IPS-18c (cell line): Measurements from ENCODE around the gene MRPL12.

Source experiments
- H3K4me3 ChIP-seq: 2 replicates; pipeline ENCODE4 v1.7.0; 2013; ENCODE audit warnings: low read depth, mild to moderate bottlenecking, low read length, moderate library complexity; ENCODE audit not compliant: insufficient read depth
- H3K9me3 ChIP-seq: one replicate; pipeline ENCODE4 v1.6.1; 2013; ENCODE audit warnings: mild to moderate bottlenecking, low read length, moderate library complexity; ENCODE audit not compliant: control insufficient read depth, insufficient read depth

The MRPL12 gene

DNA sequence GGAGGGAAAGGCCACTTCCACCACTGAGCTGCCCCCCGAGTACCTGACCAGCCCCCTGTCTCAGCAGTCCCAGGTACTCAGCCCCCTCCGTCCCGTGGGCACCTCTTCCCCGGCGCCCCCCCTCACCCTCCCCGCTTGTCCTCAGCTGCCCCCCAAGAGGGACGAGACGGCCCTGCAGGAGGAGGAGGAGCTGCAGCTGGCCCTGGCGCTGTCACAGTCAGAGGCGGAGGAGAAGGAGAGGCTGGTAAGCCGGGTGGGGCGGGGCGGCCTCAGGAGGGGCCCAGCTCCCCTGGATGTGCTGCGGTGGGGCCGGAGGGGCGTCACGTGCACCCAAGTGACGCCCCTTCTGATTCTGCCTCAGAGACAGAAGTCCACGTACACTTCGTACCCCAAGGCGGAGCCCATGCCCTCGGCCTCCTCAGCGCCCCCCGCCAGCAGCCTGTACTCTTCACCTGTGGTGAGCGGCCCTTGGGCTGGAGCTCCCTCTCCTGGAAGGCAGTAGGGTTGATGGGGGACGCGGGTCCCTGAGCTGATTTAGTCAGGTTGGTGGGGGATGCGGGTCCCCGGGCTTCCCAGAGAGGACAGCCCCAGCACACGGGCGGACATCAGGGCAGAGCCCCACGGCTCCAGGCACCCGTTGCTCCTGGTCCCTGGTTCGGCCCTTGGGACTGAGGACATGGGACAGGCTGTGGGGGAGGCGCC lies 9.5 kb upstream of the MRPL12 start:
- H3K4me3 ChIP-seq: no peak overlapping the region
- H3K9me3 ChIP-seq: no peaks in the 10 kb centered on the region

DNA sequence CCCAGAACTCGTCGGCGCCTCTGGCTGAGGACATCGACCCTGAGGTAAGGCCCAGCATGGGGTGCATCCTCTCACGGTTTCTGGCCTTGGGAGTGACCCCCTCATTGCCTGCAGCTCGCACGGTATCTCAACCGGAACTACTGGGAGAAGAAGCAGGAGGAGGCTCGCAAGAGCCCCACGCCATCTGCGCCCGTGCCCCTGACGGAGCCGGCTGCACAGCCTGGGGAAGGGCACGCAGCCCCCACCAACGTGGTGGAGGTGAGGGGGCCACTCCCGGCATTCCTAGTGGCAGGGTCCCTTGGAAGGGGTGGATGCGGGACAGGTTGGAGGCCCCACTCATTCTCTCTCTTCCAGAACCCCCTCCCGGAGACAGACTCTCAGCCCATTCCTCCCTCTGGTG lies 8.4 kb upstream of the MRPL12 start:
- Histone ChIP-seq H3K4me3 (no peak overlapping the region), H3K9me3 (no peaks in the 10 kb centered on the region)

DNA sequence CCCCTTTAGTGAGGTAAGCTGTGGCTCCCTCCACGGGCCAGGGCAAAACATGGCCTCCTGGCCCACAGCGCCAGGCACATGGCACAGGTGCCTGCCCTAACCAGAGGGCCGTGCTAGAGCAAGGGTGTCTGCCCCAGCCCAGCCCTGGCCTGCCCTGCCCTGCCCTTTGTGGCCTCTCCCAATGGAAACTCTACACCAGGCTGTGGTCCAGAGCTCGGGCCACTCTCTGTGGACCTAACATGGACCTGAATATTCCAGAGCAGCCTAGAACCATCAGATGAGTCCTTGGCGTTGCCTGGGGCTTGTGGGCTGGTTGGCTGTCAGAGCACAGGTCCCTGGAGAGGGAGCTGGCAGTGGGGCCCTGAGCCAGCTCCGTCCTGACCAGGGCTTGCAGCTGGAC lies 8.0 kb upstream of the MRPL12 start:
- H3K4me3 ChIP-seq: no peak overlapping the region
- no peaks in the 10 kb centered on the region for H3K9me3 ChIP-seq

DNA sequence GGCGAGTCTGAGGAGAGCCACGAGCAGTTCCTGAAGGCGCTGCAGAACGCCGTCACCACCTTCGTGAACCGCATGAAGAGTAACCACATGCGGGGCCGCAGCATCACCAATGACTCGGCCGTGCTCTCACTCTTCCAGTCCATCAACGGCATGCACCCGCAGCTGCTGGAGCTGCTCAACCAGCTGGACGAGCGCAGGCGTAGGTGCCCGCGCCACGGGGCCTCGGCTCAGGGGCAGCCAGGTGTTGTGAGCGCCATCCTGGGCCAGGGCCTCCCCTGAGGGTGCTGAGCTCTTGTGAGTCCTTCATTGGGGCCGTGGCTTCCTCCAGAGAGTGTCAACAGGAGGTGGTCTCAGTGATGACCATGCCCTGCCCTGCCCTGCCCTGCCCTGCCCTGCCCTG lies 7.4 kb upstream of the MRPL12 start:
- Histone ChIP-seq H3K9me3 (no peaks in the 10 kb centered on the region), H3K4me3 (no peak overlapping the region)

DNA sequence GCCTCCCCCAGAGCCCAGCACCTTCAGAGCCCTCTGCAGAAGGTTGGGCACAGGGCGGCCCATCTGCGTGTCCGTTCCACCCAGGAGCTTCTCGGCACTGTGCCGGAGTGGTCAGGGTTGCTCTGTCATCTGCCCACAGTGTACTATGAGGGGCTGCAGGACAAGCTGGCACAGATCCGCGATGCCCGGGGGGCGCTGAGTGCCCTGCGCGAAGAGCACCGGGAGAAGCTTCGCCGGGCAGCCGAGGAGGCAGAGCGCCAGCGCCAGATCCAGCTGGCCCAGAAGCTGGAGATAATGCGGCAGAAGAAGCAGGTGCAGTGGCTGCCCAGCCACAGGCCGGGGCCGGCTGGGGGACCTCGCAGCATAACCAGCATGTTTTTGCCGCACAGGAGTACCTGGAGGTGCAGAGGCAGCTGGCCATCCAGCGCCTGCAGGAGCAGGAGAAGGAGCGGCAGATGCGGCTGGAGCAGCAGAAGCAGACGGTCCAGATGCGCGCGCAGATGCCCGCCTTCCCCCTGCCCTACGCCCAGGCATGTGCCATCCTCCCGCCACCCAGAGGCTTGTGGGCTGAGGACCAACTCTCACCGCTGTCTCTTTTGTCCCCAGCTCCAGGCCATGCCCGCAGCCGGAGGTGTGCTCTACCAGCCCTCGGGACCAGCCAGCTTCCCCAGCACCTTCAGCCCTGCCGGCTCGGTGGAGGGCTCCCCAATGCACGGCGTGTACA lies 6.8 kb upstream of the MRPL12 start:
- H3K9me3 ChIP-seq: no peaks in the 10 kb centered on the region
- H3K4me3 ChIP-seq: no peak overlapping the region

DNA sequence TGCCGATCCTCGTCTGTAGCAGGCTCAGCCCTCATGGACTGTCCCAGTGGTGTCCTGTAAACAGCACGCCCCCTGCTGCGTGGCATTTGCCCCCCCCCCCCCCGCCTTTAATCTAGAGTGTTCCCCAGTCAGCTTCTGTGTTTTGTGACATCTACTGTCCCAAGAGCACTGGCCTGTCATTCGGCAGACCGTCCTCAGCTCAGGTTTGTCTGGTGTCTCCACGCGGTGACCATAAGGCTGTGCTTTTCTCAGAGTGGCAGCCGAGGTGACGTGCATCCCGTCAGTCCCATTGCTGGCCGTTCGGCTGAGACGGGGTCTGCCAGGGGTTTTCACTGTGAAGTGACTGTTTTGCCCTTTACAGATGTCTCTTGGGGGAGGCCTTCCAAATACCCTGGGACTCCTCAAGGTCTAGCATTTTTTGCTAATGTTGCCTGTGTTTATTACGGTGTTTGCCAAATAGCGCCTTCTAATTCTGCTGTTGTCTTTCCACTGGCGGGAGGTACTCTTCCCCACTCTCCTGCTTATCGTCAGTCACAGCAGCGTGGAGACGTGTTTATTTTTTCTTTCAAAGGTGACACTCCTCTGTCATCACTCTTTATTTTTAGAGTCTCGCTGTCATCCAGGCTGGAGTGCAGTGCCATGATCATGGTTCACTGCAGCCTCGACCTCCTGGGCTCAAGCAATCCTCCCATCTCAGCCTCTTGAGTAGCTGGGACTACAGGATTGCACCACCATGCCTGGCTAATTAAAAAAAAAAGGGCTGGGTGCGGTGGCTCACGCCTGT lies 5.7 kb upstream of the MRPL12 start:
- Histone ChIP-seq H3K9me3 (no peaks in the 10 kb centered on the region), H3K4me3 (no peak overlapping the region)

DNA sequence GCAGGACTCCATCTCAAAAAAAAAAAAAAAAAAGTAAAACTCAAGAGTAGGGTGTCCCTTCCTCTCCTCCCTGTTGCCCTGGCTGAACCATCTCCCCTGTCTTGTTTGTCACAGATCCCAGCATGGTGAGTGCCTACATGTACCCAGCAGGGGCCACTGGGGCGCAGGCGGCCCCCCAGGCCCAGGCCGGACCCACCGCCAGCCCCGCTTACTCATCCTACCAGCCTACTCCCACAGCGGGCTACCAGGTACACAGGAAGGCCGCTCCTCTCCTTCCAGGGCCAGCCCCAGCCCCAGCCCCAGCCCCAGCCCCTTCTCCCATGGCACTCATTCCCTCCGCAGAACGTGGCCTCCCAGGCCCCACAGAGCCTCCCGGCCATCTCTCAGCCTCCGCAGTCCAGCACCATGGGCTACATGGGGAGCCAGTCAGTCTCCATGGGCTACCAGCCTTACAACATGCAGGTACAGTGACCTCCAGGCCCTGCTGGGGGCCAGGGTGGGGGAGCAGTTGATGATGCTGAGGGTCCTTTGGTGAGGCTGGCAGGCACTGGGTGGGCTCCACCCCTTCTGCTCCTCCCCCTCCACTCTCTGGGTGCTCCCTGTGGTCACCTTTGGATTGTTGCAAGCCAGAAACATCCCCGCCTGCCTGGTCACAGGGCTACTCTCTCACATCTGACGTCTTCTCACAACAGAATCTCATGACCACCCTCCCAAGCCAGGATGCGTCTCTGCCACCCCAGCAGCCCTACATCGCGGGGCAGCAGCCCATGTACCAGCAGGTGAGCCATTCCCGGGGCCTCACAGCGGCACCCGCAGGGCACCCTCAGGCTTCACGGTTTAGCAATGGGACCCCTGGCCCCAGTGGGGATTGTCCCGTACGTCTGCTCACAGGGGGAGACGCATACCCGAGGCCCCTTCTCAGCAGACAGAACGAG lies 2.5 kb upstream of the MRPL12 start:
- H3K4me3 ChIP-seq: no peak overlapping the region
- H3K9me3 ChIP-seq: no peaks in the 10 kb centered on the region

DNA sequence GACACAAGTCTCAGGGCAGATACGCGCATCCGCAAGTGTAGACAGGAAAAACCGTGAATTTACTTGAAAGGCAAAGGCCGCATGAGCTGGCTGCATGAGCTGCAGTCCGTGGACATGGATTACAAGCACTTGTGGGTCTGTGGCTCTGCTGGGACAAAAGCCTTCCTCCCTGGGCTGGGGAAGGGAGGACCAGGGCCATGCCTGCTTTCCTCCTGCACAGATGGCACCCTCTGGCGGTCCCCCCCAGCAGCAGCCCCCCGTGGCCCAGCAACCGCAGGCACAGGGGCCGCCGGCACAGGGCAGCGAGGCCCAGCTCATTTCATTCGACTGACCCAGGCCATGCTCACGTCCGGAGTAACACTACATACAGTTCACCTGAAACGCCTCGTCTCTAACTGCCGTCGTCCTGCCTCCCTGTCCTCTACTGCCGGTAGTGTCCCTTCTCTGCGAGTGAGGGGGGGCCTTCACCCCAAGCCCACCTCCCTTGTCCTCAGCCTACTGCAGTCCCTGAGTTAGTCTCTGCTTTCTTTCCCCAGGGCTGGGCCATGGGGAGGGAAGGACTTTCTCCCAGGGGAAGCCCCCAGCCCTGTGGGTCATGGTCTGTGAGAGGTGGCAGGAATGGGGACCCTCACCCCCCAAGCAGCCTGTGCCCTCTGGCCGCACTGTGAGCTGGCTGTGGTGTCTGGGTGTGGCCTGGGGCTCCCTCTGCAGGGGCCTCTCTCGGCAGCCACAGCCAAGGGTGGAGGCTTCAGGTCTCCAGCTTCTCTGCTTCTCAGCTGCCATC lies 1.7 kb upstream of the MRPL12 start:
- Histone ChIP-seq H3K4me3 (peak overlapping the region; percentile 95; the same call in 1 of the 2 replicates), H3K9me3 (no peaks in the 10 kb centered on the region)

DNA sequence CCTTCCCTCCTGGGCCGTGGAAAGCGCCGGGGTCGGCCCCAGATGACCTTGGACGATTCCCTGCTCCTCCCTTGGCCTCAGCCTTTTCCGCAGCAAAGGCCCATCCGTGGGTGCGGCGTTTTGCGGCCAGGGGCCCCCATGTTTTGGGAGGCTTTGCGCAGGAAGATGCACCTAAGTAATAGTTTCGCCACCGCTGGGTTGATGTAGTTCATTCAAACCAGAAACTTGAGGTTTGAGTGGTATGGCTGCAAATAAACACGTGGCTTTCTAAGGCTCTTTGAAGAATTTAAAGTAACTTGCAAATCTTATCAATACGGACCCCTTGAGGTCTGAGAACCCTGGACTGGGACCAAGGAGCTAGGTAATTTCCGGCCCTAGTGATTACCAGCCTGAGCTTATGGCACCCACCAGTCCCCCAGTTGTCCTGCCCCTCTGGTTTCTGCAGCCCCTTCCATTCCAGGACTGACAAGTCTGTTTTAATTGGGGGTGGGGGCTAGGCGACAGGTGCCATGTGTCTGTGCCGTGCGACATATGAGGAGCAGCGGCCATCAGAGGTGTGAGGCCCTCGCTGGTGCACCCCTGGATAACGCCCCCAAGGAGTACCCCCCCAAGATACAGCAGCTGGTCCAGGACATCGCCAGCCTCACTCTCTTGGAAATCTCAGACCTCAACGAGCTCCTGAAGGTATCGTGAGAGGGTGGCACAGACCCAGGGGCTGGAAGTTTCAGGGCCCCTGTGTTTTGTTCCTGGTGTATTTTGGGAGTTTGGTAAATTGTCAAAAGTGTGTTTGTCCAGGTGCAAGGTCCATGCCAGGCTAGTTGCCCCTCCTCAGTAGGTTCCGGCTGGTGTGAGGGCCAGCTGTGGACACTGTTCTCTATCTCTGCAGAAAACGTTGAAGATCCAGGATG lies 834 bp downstream of the MRPL12 start:
- H3K9me3 ChIP-seq: no peaks in the 10 kb centered on the region
- H3K4me3 ChIP-seq: peak overlapping the region; percentile 95

DNA sequence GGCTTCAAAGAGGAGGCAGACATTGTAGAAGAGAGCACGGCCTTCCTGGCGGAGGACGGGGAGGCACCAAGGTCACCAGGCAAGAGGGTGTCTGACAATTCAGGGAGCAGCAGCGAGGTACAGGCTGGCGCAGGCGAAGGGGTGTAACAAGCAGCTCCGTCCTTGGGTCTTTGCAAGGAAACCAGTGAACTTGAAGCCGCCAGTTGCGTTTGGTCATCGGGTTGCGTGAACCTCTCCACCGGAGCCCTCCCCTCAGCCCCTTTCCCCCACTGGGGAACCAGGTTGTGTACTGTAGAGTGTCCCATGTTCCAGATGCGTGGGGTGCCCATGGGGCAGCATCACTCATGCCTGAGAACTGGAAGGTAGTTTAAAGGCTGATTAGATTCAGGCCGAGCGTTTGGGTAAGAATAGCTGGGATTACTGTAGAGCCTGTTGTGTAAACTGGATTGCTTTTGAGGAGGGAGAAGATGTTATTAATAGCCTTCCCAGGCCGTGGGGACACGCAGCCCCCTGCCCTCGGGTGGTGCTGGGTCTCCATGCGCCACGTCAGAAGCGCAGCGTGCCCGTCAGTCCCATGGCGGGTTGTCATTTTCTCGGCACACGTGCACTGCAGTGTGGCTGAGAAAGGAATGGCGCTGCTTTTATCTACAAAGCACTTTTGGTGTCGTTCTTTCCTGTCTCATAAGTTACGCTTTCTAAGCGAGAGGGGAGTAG lies 2.5 kb downstream of the MRPL12 start:
- Histone ChIP-seq H3K9me3 (no peaks in the 10 kb centered on the region), H3K4me3 (no peak overlapping the region)

DNA sequence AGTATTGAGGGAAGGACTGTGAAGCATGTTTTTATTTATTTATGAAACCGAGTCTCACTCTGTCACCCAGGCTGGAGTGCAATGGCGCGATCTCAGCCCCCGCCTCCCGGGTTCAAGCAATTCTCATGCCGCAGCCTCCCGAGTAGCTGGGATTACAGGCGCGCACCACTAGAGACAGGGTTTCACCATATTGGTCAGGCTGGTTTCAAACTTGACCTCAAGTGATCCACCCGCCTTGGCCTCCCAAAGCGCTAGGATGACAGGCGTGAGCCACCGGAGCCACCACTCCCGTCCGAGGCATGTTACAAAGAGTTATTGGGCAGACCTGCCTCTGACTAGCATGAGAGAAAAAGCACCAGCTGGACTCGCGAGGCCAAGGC lies 3.1 kb downstream of the MRPL12 start:
- no peaks in the 10 kb centered on the region for H3K9me3 ChIP-seq
- H3K4me3 ChIP-seq: no peak overlapping the region

DNA sequence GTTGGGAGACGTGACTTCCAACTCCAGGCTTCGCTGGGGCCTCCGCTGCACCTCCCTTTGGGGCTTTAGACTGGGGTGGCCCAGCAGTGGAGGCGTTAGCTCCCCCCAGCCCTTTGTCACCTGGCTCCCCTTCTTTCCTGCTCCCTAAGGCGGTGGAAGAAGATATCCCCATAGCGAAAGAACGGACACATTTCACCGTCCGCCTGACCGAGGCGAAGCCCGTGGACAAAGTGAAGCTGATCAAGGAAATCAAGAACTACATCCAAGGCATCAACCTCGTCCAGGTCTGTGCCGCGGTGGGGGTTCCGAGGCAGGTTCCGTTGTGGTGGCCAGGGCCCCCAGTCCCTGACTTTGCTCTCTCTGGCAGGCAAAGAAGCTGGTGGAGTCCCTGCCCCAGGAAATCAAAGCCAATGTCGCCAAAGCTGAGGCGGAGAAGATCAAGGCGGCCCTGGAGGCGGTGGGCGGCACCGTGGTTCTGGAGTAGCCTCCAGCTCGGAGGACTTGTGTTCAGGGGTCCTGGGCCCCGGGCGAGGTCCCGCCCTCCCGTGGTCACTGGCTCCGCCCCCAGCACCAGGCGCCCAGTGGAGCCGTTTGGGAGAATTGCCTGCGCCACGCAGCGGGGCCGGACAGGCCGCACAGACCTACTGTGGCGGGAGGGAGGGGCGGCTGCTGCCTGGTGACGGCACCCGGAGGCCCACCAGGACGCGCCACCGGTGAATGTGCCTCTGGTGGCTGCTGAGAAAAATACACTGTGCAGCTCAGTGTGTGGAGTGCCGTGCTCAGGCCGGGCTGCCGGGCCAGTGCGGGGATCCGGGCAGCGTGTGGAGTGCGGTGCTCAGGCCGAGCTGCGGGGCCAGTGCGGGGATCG lies 3.8 kb downstream of the MRPL12 start:
- Histone ChIP-seq H3K4me3 (no peak overlapping the region), H3K9me3 (no peaks in the 10 kb centered on the region)

DNA sequence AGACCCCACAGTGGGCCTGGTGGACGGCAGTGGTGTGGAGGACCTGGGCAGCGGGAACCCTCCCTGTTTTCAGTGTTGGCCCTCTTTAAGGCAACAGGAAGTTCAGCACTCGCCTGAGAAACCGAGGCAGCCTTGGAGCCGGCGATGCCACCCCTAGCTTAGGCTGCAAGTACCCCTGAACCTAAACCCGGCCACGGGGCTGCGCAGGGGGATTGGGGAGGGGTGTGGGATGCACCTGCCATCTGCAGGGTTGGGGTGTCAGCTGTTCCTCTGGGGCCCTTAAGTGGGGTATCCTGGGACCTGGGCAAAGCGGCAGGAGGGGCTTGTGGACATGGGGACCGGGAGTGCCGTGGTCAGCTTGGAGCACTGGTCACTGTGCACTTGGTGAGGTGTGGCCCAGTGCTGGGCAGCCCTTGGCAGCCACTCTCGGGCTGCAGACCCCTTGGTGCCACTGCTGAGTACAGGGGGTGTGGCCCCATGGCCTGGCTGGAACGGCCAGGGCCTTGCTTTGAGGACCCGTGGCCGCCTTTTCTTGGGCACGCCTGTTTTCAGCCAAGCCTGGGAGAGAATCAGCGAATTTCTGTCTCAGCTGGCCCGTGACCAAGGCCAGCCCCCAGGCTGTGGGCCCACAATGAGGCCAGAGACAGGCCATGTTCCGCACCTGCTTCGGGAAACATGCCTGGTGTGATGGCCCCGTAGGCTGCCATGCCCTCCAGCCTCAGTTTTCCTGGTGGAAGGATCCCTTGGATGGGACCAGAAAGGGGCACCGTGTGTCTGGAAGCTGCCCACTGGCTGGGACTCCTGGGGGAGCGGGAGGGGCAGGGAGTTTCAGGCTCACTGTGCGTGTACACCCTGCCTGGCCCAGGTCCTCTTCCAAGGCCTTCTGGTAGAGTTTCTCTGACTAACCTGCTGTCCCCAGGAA lies 4.8 kb downstream of the MRPL12 start:
- Histone ChIP-seq H3K9me3 (no peaks in the 10 kb centered on the region), H3K4me3 (no peak overlapping the region)
